K562 (cell line): ENCODE data around the gene USP48. TPM values are rescaled to one million over a fixed set of nuclear protein-coding genes. Genes with fewer than 3 reads are reported as not detected.

ENCODE experiments used
- BCL6 ChIP-seq: fragments of 250-450 bp; sonication (Bioruptor Pico); IDR thresholded peaks from 2 replicates; pipeline ENCODE4 v1.4.0; 2020
- BHLHE40 ChIP-seq: IDR thresholded peaks from 2 replicates; pipeline ENCODE4 v1.6.1; 2011; ENCODE audit warnings: low read length, improper control_type of control experiment
- BRD4 ChIP-seq: fragments of 200-600 bp; sonication (generic); IDR thresholded peaks from 2 replicates; pipeline ENCODE4 v1.6.1; 2017; ENCODE audit warnings: inconsistent platforms
- CEBPB ChIP-seq: fragments of 450-650 bp; IDR thresholded peaks from 2 replicates; pipeline ENCODE4 v1.6.1; 2016; ENCODE audit warnings: missing genetic modification characterization, missing compliant biosample characterization
- CTBP1 ChIP-seq: fragments of 450-650 bp; IDR thresholded peaks from 2 replicates; pipeline ENCODE4 v1.6.1; 2016; ENCODE audit warnings: borderline replicate concordance
- ESRRA ChIP-seq: fragments of 450-650 bp; IDR thresholded peaks from 2 replicates; pipeline ENCODE4 v1.6.1; 2014; ENCODE audit warnings: low read depth, mild to moderate bottlenecking, moderate library complexity, borderline replicate concordance
- FOXK1 ChIP-seq: sonication (generic); formaldehyde crosslinking; IDR thresholded peaks from 2 replicates; pipeline ENCODE4 v1.8.0; 2022; ENCODE audit warnings: missing genetic modification reagents, mild to moderate bottlenecking, borderline replicate concordance
- FOXM1 ChIP-seq, 2 experiments: fragments of 450-650 bp in 1 of 2; sonication (generic) in 1 of 2; formaldehyde crosslinking in 1 of 2; IDR thresholded peaks; 2 replicates each; pipeline versions ENCODE4 v1.6.1 to v1.9.0; 2017 to 2022; ENCODE audit warnings: low read depth in 2 of 2, mild to moderate bottlenecking in 2 of 2, missing genetic modification reagents in 1 of 2, moderate library complexity in 1 of 2
- KAT7 ChIP-seq: sonication (generic); formaldehyde crosslinking; IDR thresholded peaks from 2 replicates; pipeline ENCODE4 v1.8.0; 2022; ENCODE audit warnings: missing genetic modification reagents, mild to moderate bottlenecking, borderline replicate concordance
- NR2C1 ChIP-seq, 2 experiments: fragments of 450-650 bp; IDR thresholded peaks; 2 replicates each; pipeline ENCODE4 v1.6.1; 2017; ENCODE audit warnings: mild to moderate bottlenecking in 2 of 2, antibody characterized with exemption in 1 of 2, inconsistent platforms in 1 of 2, missing compliant biosample characterization in 1 of 2, missing genetic modification characterization in 1 of 2
- PML ChIP-seq: IDR thresholded peaks from 2 replicates; pipeline ENCODE4 v1.6.1; 2012; ENCODE audit warnings: low read length, inconsistent platforms
- SMAD2 ChIP-seq: fragments of 150-350 bp; IDR thresholded peaks from 2 replicates; pipeline ENCODE4 v1.6.1; 2014; ENCODE audit warnings: low read depth, mild to moderate bottlenecking, low read length
- SMAD4 ChIP-seq: fragments of 250-450 bp; sonication (Bioruptor Pico); conservative IDR thresholded peaks from 2 replicates; pipeline ENCODE4 v1.8.0; 2021; ENCODE audit warnings: inconsistent platforms, mild to moderate bottlenecking, moderate library complexity
- SP2 ChIP-seq: IDR thresholded peaks from 2 replicates; pipeline ENCODE4 v1.6.1; 2011; ENCODE audit warnings: mild to moderate bottlenecking, low read depth, low read length, moderate library complexity; ENCODE audit not compliant: poor library complexity, severe bottlenecking; ENCODE audit errors: extremely low read depth
- SRSF9 ChIP-seq: fragments of 200-400 bp; formaldehyde crosslinking; IDR thresholded peaks from 2 replicates; pipeline ENCODE4 v1.6.1; 2017; ENCODE audit warnings: low read depth, low read length, borderline replicate concordance
- STAG1 ChIP-seq: sonication (generic); formaldehyde crosslinking; IDR thresholded peaks from 2 replicates; pipeline ENCODE4 v1.5.0; 2020; ENCODE audit warnings: missing genetic modification reagents, borderline replicate concordance
- TAL1 ChIP-seq: fragments of 450-650 bp; IDR thresholded peaks from 2 replicates; pipeline ENCODE4 v1.6.1; 2016; ENCODE audit warnings: mild to moderate bottlenecking
- ZNF184 ChIP-seq: sonication (generic); formaldehyde crosslinking; IDR thresholded peaks from 2 replicates; pipeline ENCODE4 v1.5.0; 2020; ENCODE audit warnings: missing genetic modification reagents
- ZNF583 ChIP-seq: fragments of 250-450 bp; sonication (Bioruptor Pico); IDR thresholded peaks from 2 replicates; pipeline ENCODE4 v1.4.0; 2020
- ZNF766 ChIP-seq: fragments of 200-800 bp; sonication (Bioruptor generic); conservative IDR thresholded peaks from 2 replicates; pipeline ENCODE4 v1.6.1; 2016; ENCODE audit warnings: missing genetic modification characterization, missing compliant biosample characterization
- polyA plus RNA-seq, 8 experiments: library from polyadenylated mRNA; depleted of rRNA in 4 of 8; stranded (reverse) in 5 of 8; unstranded in 3 of 8; fragments of >200 nt; fragmentation: Nextera tagmentation in 2 of 8; fragmentation: Illumina TruSeq in 1 of 8; extraction: Ambion mirVana in 2 of 8; extraction: Trizol in 1 of 8; gene quantifications; 2 replicates each; pipeline versions ENCODE4 v1.2.1 to v1.2.3, GENCODE V29; 2011 to 2014; ENCODE audit warnings: inconsistent platforms in 1 of 8, missing spikeins in 1 of 8
- total RNA-seq, 7 experiments: library from RNA; depleted of rRNA in 6 of 7; stranded (reverse); fragments of >200 nt in 6 of 7; fragmentation: Illumina TruSeq in 2 of 7; extraction: Trizol in 2 of 7; gene quantifications; 2 replicates each; pipeline versions ENCODE4 v1.2.1 to v1.2.3, GENCODE V29; 2011 to 2021; ENCODE audit warnings: low replicate concordance in 1 of 7
- TF ChIP-seq, protein P1 (sequence below): fragments of 250-450 bp; sonication (Bioruptor Pico); IDR thresholded peaks from 2 replicates; pipeline ENCODE4 v1.5.0; 2021; ENCODE audit warnings: mild to moderate bottlenecking, borderline replicate concordance
- TF ChIP-seq, protein P2 (sequence below), 2 experiments: fragments of 450-650 bp in 1 of 2; sonication (generic) in 1 of 2; formaldehyde crosslinking in 1 of 2; IDR thresholded peaks in 1 of 2; conservative IDR thresholded peaks in 1 of 2; 2 replicates each; pipeline versions ENCODE4 v1.6.1 to v1.8.1; 2016 to 2023; ENCODE audit warnings: mild to moderate bottlenecking in 2 of 2, moderate library complexity in 2 of 2, inconsistent platforms in 1 of 2, missing genetic modification reagents in 1 of 2
- TF ChIP-seq, protein P3 (sequence below): sonication (generic); formaldehyde crosslinking; IDR thresholded peaks from 2 replicates; pipeline ENCODE4 v1.8.1; 2023; ENCODE audit warnings: mild to moderate bottlenecking, missing genetic modification reagents

The USP48 gene
- total and polyA plus RNA-seq, 9 of the 15 experiments (the other 6 are each of a cell fraction or from before 2014, with no cell fraction given), result 23.3 to 123 (median 106) TPM

DNA sequence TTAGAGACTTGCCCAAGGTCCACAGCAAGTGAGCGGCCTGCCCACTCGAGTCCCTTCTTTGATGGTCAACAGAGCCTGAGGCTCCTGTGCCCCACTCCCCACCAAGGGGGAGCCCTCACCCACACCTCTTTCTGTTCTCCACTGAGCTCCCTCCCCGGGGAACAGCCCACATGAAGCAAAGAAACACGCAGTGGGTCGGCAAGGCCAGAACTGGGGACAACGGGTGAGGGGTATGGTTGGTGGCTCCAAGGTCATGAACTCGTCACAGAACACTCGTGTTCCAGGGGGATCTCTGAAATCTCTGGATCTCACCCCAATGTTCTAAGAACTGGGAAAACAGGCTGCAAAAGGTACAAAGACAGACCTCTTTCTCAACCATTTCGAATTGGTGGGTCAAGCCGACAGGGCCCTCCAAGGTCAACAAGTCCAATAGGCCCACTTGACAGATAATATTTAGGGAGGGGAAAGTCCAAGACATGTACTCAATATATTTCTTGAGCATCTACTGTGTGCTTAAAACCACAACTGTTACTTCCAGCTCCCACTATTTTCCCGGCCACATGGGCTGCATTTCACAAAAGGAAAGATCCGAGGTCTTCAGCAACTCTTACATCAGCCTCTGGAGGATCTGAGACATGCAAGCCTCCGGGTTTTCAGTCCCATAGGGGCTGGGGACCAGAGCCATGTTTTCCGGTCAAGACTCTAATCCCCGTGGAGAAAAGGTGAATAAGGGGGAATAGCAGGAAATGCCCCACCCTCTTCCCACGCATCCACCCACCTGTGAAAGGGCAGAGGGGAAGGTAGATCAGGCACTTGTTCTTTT lies 112.7 kb downstream of the USP48 start (continued):
- no peak for TF ChIP-seq ZNF184 (CRISPR knock-in tag)
- TF ChIP-seq STAG1 (CRISPR knock-in tag), result no peak
- peak; percentile 28 for TF ChIP-seq SMAD4 (CRISPR knock-in tag)
- peak; percentile 72 for TF ChIP-seq ESRRA
- TF ChIP-seq, protein P1, sequence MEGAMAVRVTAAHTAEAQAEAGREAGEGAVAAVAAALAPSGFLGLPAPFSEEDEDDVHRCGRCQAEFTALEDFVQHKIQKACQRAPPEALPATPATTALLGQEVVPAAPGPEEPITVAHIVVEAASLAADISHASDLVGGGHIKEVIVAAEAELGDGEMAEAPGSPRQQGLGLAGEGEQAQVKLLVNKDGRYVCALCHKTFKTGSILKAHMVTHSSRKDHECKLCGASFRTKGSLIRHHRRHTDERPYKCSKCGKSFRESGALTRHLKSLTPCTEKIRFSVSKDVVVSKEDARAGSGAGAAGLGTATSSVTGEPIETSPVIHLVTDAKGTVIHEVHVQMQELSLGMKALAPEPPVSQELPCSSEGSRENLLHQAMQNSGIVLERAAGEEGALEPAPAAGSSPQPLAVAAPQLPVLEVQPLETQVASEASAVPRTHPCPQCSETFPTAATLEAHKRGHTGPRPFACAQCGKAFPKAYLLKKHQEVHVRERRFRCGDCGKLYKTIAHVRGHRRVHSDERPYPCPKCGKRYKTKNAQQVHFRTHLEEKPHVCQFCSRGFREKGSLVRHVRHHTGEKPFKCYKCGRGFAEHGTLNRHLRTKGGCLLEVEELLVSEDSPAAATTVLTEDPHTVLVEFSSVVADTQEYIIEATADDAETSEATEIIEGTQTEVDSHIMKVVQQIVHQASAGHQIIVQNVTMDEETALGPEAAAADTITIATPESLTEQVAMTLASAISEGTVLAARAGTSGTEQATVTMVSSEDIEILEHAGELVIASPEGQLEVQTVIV (CRISPR knock-in tag), result no peak
- TF ChIP-seq ZNF766, result 0 out of 2 replicates have a peak, but pooled peaks have one; percentile 17
- TF ChIP-seq BRD4, result no peak
- TF ChIP-seq BHLHE40, result 0 out of 2 replicates have a peak, but pooled peaks have one; percentile 38
- TF ChIP-seq PML, result 0 out of 2 replicates have a peak, but pooled peaks have one; percentile 9
- TF ChIP-seq BCL6 (CRISPR knock-in tag), result no peak
- TF ChIP-seq FOXM1 (IDR thresholded peaks at IDR 0.05; ENCODE audit: low read depth), result no peak
- TF ChIP-seq FOXM1 (CRISPR knock-in tag; IDR thresholded peaks at IDR 0.05; ENCODE audit: low read depth), result no peak
- no peak for TF ChIP-seq TAL1
- no peak for TF ChIP-seq CEBPB (tag)
- TF ChIP-seq KAT7 (CRISPR knock-in tag), result no peak
- TF ChIP-seq, protein P2, sequence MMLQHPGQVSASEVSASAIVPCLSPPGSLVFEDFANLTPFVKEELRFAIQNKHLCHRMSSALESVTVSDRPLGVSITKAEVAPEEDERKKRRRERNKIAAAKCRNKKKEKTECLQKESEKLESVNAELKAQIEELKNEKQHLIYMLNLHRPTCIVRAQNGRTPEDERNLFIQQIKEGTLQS (IDR thresholded peaks at IDR 0.05), result peak; percentile 44; the same call in 1 of the 2 replicates
- TF ChIP-seq, protein P2 (CRISPR knock-in tag; conservative IDR thresholded peaks at IDR 0.05), result no peak
- TF ChIP-seq SP2, result no peak
- no peak for TF ChIP-seq SMAD2
- no peak for TF ChIP-seq NR2C1 (IDR thresholded peaks at IDR 0.05)
- TF ChIP-seq NR2C1 (tag; IDR thresholded peaks at IDR 0.05), result 0 out of 2 replicates have a peak, but pooled peaks have one; percentile 22
- TF ChIP-seq FOXK1 (CRISPR knock-in tag), result no peak
- TF ChIP-seq, protein P3, sequence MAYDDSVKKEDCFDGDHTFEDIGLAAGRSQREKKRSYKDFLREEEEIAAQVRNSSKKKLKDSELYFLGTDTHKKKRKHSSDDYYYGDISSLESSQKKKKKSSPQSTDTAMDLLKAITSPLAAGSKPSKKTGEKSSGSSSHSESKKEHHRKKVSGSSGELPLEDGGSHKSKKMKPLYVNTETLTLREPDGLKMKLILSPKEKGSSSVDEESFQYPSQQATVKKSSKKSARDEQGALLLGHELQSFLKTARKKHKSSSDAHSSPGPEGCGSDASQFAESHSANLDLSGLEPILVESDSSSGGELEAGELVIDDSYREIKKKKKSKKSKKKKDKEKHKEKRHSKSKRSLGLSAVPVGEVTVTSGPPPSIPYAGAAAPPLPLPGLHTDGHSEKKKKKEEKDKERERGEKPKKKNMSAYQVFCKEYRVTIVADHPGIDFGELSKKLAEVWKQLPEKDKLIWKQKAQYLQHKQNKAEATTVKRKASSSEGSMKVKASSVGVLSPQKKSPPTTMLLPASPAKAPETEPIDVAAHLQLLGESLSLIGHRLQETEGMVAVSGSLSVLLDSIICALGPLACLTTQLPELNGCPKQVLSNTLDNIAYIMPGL (CRISPR knock-in tag), result no peak
- TF ChIP-seq CTBP1, result no peak
- no peak for TF ChIP-seq SRSF9
- TF ChIP-seq ZNF583 (CRISPR knock-in tag), result no peak
